GM13976 (cell line): ENCODE data around the gene GRIA4.

Experiments
- DNase-seq: peaks from one replicate; pipeline ENCODE4 v3.0.0; 2012; ENCODE audit warnings: low spot score
- in situ Hi-C: fragments of 300-500 bp; cut with MboI; formaldehyde crosslinking; loops from one replicate; pipeline ENCODE4 v1.12.0; 2022; ENCODE audit warnings: low sequenced_read_pairs, mixed read lengths, inconsistent platforms; ENCODE audit not compliant: unreplicated experiment
- TF ChIP-seq, protein P1 (sequence below): IDR thresholded peaks from 2 replicates; pipeline ENCODE4 v1.5.1; 2012; ENCODE audit warnings: borderline replicate concordance, mild to moderate bottlenecking; ENCODE audit not compliant: insufficient read depth; ENCODE audit errors: extremely low read depth, missing control alignments, control extremely low read depth

GRIA4 gene

DNA sequence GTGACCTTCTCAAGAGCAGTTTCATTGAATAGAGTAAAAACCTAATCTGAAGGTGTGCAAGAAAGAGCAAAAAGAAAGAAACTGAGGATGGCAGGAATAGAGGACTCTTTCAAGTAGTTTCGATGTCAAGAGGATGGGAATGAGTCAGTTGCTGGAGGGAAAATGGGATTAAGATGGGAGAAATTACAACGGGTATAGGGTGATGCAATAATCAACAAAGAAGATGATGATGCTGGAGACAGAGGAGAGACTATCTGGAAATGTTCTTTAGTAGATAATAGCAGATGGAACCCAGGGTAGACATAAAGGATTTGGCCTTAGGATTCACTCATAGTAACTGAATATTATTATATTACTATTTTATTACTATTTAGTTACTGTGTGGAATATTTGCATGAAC lies 189.4 kb downstream of the GRIA4 start:
- TF ChIP-seq, protein P1, sequence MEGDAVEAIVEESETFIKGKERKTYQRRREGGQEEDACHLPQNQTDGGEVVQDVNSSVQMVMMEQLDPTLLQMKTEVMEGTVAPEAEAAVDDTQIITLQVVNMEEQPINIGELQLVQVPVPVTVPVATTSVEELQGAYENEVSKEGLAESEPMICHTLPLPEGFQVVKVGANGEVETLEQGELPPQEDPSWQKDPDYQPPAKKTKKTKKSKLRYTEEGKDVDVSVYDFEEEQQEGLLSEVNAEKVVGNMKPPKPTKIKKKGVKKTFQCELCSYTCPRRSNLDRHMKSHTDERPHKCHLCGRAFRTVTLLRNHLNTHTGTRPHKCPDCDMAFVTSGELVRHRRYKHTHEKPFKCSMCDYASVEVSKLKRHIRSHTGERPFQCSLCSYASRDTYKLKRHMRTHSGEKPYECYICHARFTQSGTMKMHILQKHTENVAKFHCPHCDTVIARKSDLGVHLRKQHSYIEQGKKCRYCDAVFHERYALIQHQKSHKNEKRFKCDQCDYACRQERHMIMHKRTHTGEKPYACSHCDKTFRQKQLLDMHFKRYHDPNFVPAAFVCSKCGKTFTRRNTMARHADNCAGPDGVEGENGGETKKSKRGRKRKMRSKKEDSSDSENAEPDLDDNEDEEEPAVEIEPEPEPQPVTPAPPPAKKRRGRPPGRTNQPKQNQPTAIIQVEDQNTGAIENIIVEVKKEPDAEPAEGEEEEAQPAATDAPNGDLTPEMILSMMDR, result no peak
- no peak for DNase-seq
- in situ Hi-C loops, result no loop called here

DNA sequence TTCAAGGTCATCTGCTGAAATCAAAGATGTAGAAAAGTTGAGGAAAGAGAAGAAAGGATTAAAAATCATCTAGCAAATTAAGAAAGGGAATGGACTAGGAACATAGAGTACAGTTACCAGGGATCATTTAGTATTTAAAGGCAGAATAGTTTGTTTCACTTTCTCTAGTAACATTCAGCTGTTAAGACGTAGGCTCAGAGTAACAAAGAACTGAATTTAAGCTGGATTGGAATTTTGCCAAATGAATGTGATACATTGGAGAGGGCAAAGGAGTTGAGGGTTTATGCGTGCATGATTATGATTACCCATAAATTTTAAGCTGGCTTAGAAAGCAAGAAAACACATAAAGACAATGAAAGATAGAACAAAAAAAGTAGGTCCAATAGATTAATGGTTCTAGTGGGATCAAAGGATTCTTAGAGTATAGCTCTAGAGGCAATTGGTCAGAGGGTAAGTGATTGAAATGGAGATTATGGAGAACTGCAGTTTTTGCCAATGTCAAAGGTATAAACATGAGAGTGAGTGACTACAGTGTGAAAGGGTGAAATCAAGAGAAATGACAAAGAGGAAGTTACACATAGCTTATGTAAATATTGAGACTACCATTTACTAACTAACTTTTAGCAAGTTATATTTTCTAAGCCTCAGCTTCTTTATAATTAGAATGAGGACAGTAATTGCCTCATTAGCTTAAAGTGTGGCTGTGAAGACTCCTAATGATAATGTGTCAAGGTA lies 190.0 kb downstream of the GRIA4 start:
- TF ChIP-seq, protein P1, result no peak
- in situ Hi-C loops, result no loop called here
- DNase-seq, result no peak

GRCh38 chr11:105802390-105802789 lies 192.5 kb downstream of the GRIA4 start:
- TF ChIP-seq, protein P1, result no peak
- DNase-seq, result no peak
- in situ Hi-C loops, result no loop called here

GRCh38 chr11:105811242-105811641 lies 201.4 kb downstream of the GRIA4 start:
- TF ChIP-seq, protein P1, result no peak
- no peak for DNase-seq
- in situ Hi-C loops, result no loop called here

- in situ Hi-C loops, result no loop called here
- TF ChIP-seq, protein P1, result no peak
- no peak for DNase-seq
Measured at GRCh38 chr11:105821372-105821771, 211.5 kb downstream of the GRIA4 start.

DNA sequence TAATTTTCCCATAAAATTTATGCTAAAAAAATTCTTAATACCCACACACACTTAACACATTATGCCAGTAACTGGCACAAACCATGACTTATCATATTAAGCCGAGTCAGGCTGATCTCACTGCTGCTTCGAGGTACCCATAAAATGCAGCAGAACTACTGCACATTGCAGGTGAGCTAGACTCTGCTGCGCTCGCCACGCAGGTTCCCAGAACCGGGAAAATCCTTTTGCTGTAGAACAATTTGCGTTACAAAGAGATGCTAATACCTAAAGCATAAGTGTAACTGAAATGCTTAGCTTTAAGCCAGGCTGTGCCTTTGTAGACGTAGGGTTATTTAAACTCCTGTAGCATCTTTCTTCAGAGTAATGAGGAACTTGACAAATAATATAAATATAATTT lies 211.9 kb downstream of the GRIA4 start:
- DNase-seq, result no peak
- in situ Hi-C loops, result no loop called here
- TF ChIP-seq, protein P1, result no peak
